ENCODE results near the gene ALDH2.

GRCh38 chr12:111759991-111760390 is 6.7 kb upstream of the ALDH2 start:
- TF ChIP-seq CTCF (IDR thresholded peaks at IDR 0.05) = no peak
- TF ChIP-seq POLR2A (IDR thresholded peaks at IDR 0.05) = no peak
